Upper lobe of right lung (tissue), 1 donor: ENCODE results near the gene NINJ1. TPM values are rescaled to one million over a fixed set of nuclear protein-coding genes. Genes with fewer than 3 reads are reported as not detected.
"Not testable (repeated sequence)": the region's sequence is repeated elsewhere in the genome, so short reads cannot be mapped to it uniquely, and the experiment has no call there.

Experiments used
- ATAC-seq: fragments of 200-7000 bp; cut with Tn5 transposase; one replicate; pipeline ENCODE4 v1.9.1; 2020; ENCODE audit warnings: mild to moderate bottlenecking, moderate library complexity
- DNase-seq: peaks from one replicate; pipeline ENCODE4 v3.0.0-alpha.2; 2020
- H3K27ac ChIP-seq: fragments of 200-600 bp; one replicate; pipeline ENCODE4 v1.8.0; 2022
- H3K27me3 ChIP-seq: fragments of 200-600 bp; one replicate; pipeline ENCODE4 v1.8.0; 2022; ENCODE audit warnings: mild to moderate bottlenecking
- H3K36me3 ChIP-seq: fragments of 200-600 bp; one replicate; pipeline ENCODE4 v1.8.0; 2022
- H3K4me1 ChIP-seq: fragments of 200-600 bp; one replicate; pipeline ENCODE4 v1.8.0; 2022
- H3K4me3 ChIP-seq: fragments of 200-600 bp; one replicate; pipeline ENCODE4 v1.8.0; 2022; ENCODE audit warnings: mild to moderate bottlenecking
- H3K9me3 ChIP-seq: fragments of 200-600 bp; one replicate; pipeline ENCODE4 v1.8.0; 2022
- CTCF ChIP-seq: fragments of 200-600 bp; IDR thresholded peaks from one replicate; pipeline ENCODE4 v1.8.0; 2022; ENCODE audit warnings: antibody characterized with exemption
- intact Hi-C: fragments of 100-400 bp; cut with DNase I; formaldehyde crosslinking; loops from one replicate; pipeline ENCODE4 v1.11.0; 2022
- total RNA-seq: library from RNA; stranded (reverse); fragmentation: NEBNext Ultra II Directional; extraction: Animal tissue kit (Norgen Biotek cat#: 25700); gene quantifications from one replicate; pipeline ENCODE4 v1.2.1, GENCODE V29; 2021
- donor health status: DM: no; HTN: yes; CAD: no; lungs with severe emphysema.

The NINJ1 gene
- total RNA-seq, 1 donor from 2014 or later = 53.2 TPM

- ATAC-seq (no peak), DNase-seq (peak; percentile 39)
- intact Hi-C loops = no loop called here
- no peaks in the 10 kb centered on the region for H3K27me3 ChIP-seq
- H3K4me1 ChIP-seq = peaks cover 25% of the 10 kb centered on the region
- peaks cover 5% of the 10 kb centered on the region for H3K36me3 ChIP-seq
- H3K27ac ChIP-seq = no peak overlapping the region
- no peak overlapping the region for H3K4me3 ChIP-seq
- no peak for TF ChIP-seq CTCF
- H3K9me3 ChIP-seq = no peaks in the 10 kb centered on the region
Measured at GRCh38 chr9:93117924-93118862, 15.9 kb downstream of the NINJ1 start.

DNA sequence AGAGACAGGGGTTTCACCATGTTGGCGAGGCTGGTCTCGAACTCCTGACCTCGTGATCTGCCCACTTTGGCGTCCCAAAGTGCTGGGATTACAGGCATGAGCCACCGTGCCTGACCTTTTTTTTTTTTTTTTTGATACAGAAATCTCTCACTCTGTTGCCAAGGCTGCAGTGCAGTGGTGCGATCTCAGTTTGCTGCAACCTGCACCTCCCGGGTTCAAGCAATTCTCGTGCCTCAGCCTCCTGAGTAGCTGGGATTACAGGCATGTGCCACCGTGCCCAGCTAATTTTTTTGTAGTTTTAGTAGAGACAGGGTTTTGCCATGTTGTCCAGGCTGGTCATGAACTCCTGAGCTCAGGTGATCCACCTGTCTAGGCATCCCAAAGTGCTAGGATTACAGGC is 16.5 kb downstream of the NINJ1 start:
- ATAC-seq, H3K4me3 ChIP-seq, intact Hi-C loops, H3K36me3 ChIP-seq, H3K27me3 ChIP-seq, H3K9me3 ChIP-seq, H3K27ac ChIP-seq: not testable (repeated sequence)
- peak; percentile 28 for DNase-seq
- H3K4me1 ChIP-seq = peaks cover 25% of the 10 kb centered on the region

DNA sequence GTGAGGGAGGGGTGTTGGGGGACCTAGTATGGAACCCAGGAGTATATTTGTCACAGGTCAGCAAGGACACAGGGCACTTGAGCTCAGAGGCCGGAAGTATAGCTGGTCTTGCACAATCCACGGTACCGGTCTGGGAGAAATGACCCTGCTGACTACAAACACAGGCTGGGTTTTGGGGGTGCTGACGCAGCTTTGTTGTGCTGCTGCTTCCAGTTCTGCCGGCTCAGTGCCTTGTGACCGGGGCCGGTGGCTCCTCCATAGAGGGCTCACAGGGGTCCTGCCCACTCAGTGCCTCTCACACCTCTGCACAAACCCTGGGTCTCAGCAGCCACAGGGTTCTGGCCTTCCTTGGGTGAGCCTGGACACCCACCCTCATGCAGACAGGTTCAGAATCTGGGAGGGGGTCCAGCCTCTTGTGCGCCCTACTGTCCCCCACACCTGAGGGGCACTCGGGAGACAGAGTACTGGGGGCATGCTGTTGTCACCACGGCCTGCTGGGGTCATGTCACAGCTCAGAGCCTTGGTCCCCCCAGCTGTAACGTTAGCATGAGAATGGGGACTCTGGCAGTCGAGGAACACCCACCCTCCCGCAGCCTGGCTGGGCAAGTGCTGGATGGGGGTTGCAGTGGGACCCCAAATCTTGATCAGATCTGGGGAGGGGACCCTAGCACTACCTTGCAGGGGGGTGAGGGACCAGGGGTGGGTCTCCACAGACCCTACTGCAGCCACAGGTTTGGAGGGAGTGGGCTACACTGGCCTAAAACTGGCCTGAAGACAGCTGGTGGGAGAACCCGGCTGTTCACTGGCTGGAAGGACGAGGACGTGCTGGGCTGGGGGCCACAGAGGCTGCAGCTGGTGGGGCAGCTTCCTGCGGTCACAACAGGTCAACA is 17.7 kb downstream of the NINJ1 start:
- intact Hi-C loops = no loop called here
- ATAC-seq = peak; percentile 72
- DNase-seq = peak; percentile 88
- Histone ChIP-seq H3K27me3 (no peaks in the 10 kb centered on the region), H3K4me1 (peaks cover 25% of the 10 kb centered on the region), H3K4me3 (no peak overlapping the region), H3K27ac (peak overlapping the region; percentile 78), H3K36me3 (peaks cover 8% of the 10 kb centered on the region), H3K9me3 (no peaks in the 10 kb centered on the region)
- no peak for TF ChIP-seq CTCF

DNA sequence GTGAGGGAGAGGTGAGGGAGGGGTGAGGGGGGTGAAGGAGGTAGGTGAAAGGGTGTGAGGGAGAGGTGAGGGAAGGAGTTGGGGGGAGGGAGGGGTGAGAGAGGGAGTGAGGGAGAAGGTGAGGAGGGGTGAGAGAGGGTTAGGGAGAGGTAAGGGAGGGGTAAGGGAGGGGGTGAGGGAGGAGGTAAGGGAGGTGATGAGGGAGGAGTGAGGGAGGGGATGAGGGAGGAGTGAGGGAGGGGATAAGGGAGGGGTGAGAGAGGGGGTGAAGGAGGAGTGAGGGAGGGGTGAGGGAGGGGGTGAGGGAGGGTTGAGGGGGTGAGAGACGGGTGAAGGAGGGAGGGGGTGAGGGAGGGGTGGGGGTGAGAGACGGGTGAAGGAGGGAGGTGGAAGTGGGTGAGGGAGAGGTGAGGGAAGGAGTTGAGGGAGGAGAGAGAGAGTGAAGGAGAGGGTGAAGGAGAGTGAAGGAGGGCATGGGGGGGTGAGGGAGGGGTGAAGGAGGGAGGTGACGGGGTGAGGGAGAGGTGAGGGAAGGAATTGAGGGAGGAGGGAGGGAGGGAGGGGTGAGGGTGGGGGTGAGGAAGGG is 18.5 kb downstream of the NINJ1 start:
- ATAC-seq = no peak
- H3K27me3 ChIP-seq = no peaks in the 10 kb centered on the region
- H3K27ac ChIP-seq = no peak overlapping the region
- H3K4me1 ChIP-seq = peaks cover 25% of the 10 kb centered on the region
- DNase-seq = peak; percentile 21
- no peak for TF ChIP-seq CTCF
- H3K36me3 ChIP-seq = peaks cover 15% of the 10 kb centered on the region
- H3K4me3 ChIP-seq = no peak overlapping the region
- H3K9me3 ChIP-seq = no peaks in the 10 kb centered on the region
- intact Hi-C loops = no loop called here

DNA sequence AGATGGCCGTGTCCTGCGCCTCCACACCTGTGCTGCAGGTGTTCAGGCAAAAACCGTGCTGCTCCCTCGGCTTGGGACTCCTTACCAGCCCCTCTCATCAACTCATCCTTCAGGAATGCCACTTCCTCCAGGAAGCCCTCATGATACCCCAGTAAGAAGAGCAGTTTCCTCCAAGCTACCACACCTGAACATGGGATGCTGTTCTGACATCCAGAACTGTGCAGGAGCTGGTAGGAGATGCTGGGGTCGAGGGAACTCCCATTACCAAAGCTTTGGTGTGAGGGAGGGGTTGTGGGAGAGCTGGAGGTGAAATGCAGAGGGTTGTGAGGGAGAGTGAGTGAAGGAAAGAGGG is 19.1 kb downstream of the NINJ1 start:
- no peak for DNase-seq
- H3K9me3 ChIP-seq = no peaks in the 10 kb centered on the region
- TF ChIP-seq CTCF = no peak
- H3K36me3 ChIP-seq = peaks cover 19% of the 10 kb centered on the region
- H3K27me3 ChIP-seq = no peaks in the 10 kb centered on the region
- no peak overlapping the region for H3K4me3 ChIP-seq
- ATAC-seq = no peak
- H3K4me1 ChIP-seq = peaks cover 19% of the 10 kb centered on the region
- intact Hi-C loops = no loop called here
- no peak overlapping the region for H3K27ac ChIP-seq
